Ovary (tissue), 3 donors: ENCODE results near the gene CTCF.

Source experiments
- CTCF ChIP-seq, 3 donors: fragments of 450-650 bp in 2 of 3; fragments of 200-600 bp in 1 of 3; IDR thresholded peaks; one replicate each; pipeline versions ENCODE4 v1.5.1 to v1.8.0; 2016 to 2022; ENCODE audit warnings: antibody characterized with exemption in 3 of 3, mild to moderate bottlenecking in 1 of 3
- POLR2A ChIP-seq: fragments of 450-650 bp; IDR thresholded peaks from one replicate; pipeline ENCODE4 v1.6.1; 2017; ENCODE audit warnings: antibody characterized with exemption, mild to moderate bottlenecking, moderate library complexity
- donor health status: DM: no; HTN: no; CAD: no.

DNA sequence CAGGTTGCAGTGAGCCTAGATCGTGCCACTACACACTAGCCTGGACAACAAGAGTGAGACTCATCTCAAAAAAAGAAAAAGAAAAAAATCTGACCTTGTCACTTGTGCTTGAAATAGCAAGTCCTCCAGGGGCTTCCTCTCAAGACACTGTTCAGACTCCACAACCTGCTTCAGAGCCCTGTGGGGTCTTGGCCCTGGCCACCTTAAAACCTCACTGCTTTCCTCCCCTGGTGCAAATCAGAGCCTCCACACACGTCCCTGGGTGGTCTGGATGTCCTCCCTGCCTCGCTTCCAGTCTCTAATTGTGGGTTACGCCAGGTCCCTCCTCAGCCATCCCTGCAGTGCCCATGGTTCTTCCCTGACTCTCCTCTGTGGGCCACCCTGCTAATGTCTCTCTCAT lies 93.0 kb downstream of the CTCF start:
- no peak for TF ChIP-seq CTCF (IDR thresholded peaks at IDR 0.05)
- no peak for TF ChIP-seq POLR2A
